Central memory CD8-positive, alpha-beta T cell (primary cell): Measurements from ENCODE around the gene MICU1.
"Not testable (repeated sequence)": the region's sequence is repeated elsewhere in the genome, so short reads cannot be mapped to it uniquely, and the experiment has no call there.

Source experiments
- ATAC-seq: fragments of 150-1000 bp; cut with Tn5 transposase; replicated peaks from 2 replicates; pipeline ENCODE4 v1.10.0; 2022; ENCODE audit warnings: mild to moderate bottlenecking, moderate FRiP score, moderate number of reproducible peaks; ENCODE audit not compliant: poor library complexity, severe bottlenecking; ENCODE audit errors: extremely low read depth
- DNase-seq, 2 donors: peaks; one replicate each; pipeline ENCODE4 v3.0.0; 2021; ENCODE audit warnings: low spot score in 2 of 2
- H3K27ac Mint-ChIP-seq: one replicate; pipeline ENCODE4 v1.8.0; 2022; ENCODE audit warnings: low read depth, mild to moderate bottlenecking, moderate library complexity, mixed read lengths
- H3K27me3 Mint-ChIP-seq: one replicate; pipeline ENCODE4 v1.8.0; 2022; ENCODE audit warnings: mixed read lengths
- H3K36me3 Mint-ChIP-seq: one replicate; pipeline ENCODE4 v1.8.0; 2022; ENCODE audit warnings: mild to moderate bottlenecking, moderate library complexity, mixed read lengths; ENCODE audit not compliant: insufficient read depth
- H3K4me1 Mint-ChIP-seq: one replicate; pipeline ENCODE4 v1.8.0; 2022; ENCODE audit warnings: mixed read lengths
- H3K4me3 Mint-ChIP-seq: one replicate; pipeline ENCODE4 v1.8.0; 2022; ENCODE audit warnings: mild to moderate bottlenecking, moderate library complexity, mixed read lengths
- H3K9me3 Mint-ChIP-seq: one replicate; pipeline ENCODE4 v1.8.0; 2022; ENCODE audit warnings: mixed read lengths

MICU1 gene

GRCh38 chr10:72480861-72481260, 145.0 kb downstream of the MICU1 start:
- Mint-ChIP-seq H3K4me1 (no peaks in the 10 kb centered on the region), H3K36me3 (peaks cover 5% of the 10 kb centered on the region), H3K27ac (no peak overlapping the region), H3K4me3 (no peak overlapping the region), H3K27me3 (no peaks in the 10 kb centered on the region), H3K9me3 (no peaks in the 10 kb centered on the region)
- ATAC-seq (no peak), DNase-seq (no peak)

- Mint-ChIP-seq H3K27ac (no peak overlapping the region), H3K4me1 (no peaks in the 10 kb centered on the region), H3K9me3 (no peaks in the 10 kb centered on the region), H3K27me3 (no peaks in the 10 kb centered on the region), H3K4me3 (no peak overlapping the region), H3K36me3 (peaks cover 23% of the 10 kb centered on the region)
- DNase-seq (no peak), ATAC-seq (no peak)
Measured at GRCh38 chr10:72477463-72477862, 148.4 kb downstream of the MICU1 start.

- Mint-ChIP-seq H3K27ac (no peak overlapping the region), H3K27me3 (no peaks in the 10 kb centered on the region), H3K4me1 (no peaks in the 10 kb centered on the region), H3K36me3 (peaks cover 26% of the 10 kb centered on the region), H3K9me3 (no peaks in the 10 kb centered on the region), H3K4me3 (no peak overlapping the region)
- ATAC-seq (no peak), DNase-seq (no peak)
Measured at GRCh38 chr10:72472306-72472705, 153.6 kb downstream of the MICU1 start.

GRCh38 chr10:72470666-72471065, 155.2 kb downstream of the MICU1 start:
- Mint-ChIP-seq H3K27ac (no peak overlapping the region), H3K4me3 (no peak overlapping the region), H3K4me1 (no peaks in the 10 kb centered on the region), H3K36me3 (peaks cover 20% of the 10 kb centered on the region), H3K27me3 (no peaks in the 10 kb centered on the region), H3K9me3 (no peaks in the 10 kb centered on the region)
- DNase-seq, result no peak
- no peak for ATAC-seq

- not testable (repeated sequence) for H3K4me3 Mint-ChIP-seq, H3K36me3 Mint-ChIP-seq, ATAC-seq, H3K9me3 Mint-ChIP-seq, H3K4me1 Mint-ChIP-seq, DNase-seq, H3K27me3 Mint-ChIP-seq, H3K27ac Mint-ChIP-seq
Measured at GRCh38 chr10:72467064-72467463, 158.8 kb downstream of the MICU1 start.

- peaks cover 11% of the 10 kb centered on the region for H3K36me3 Mint-ChIP-seq
- no peak overlapping the region for H3K27ac Mint-ChIP-seq
- H3K9me3 Mint-ChIP-seq, result no peaks in the 10 kb centered on the region
- no peak overlapping the region for H3K4me3 Mint-ChIP-seq
- no peak for DNase-seq
- no peaks in the 10 kb centered on the region for H3K27me3 Mint-ChIP-seq
- H3K4me1 Mint-ChIP-seq, result no peaks in the 10 kb centered on the region
- no peak for ATAC-seq
Measured at GRCh38 chr10:72466018-72466417, 159.9 kb downstream of the MICU1 start.

GRCh38 chr10:72464438-72464837, 161.4 kb downstream of the MICU1 start:
- Mint-ChIP-seq H3K4me3 (no peak overlapping the region), H3K9me3 (no peaks in the 10 kb centered on the region), H3K27me3 (no peaks in the 10 kb centered on the region), H3K36me3 (peaks cover 11% of the 10 kb centered on the region), H3K27ac (no peak overlapping the region), H3K4me1 (no peaks in the 10 kb centered on the region)
- DNase-seq (no peak), ATAC-seq (no peak)

- Mint-ChIP-seq H3K4me3 (no peak overlapping the region), H3K9me3 (no peaks in the 10 kb centered on the region), H3K27ac (no peak overlapping the region), H3K4me1 (no peaks in the 10 kb centered on the region), H3K36me3 (peaks cover 10% of the 10 kb centered on the region), H3K27me3 (no peaks in the 10 kb centered on the region)
- no peak for DNase-seq
- no peak for ATAC-seq
Measured at GRCh38 chr10:72462261-72462660, 163.6 kb downstream of the MICU1 start.

- H3K4me1 Mint-ChIP-seq, result no peaks in the 10 kb centered on the region
- H3K4me3 Mint-ChIP-seq, result no peak overlapping the region
- no peaks in the 10 kb centered on the region for H3K27me3 Mint-ChIP-seq
- no peak overlapping the region for H3K27ac Mint-ChIP-seq
- ATAC-seq (no peak), DNase-seq (no peak)
- peaks cover 10% of the 10 kb centered on the region for H3K36me3 Mint-ChIP-seq
- H3K9me3 Mint-ChIP-seq, result no peaks in the 10 kb centered on the region
Measured at GRCh38 chr10:72461085-72461484, 164.8 kb downstream of the MICU1 start.

- DNase-seq (no peak), ATAC-seq (no peak)
- Mint-ChIP-seq H3K27ac (no peak overlapping the region), H3K4me3 (no peak overlapping the region), H3K4me1 (no peaks in the 10 kb centered on the region), H3K9me3 (no peaks in the 10 kb centered on the region), H3K27me3 (no peaks in the 10 kb centered on the region), H3K36me3 (peaks cover 10% of the 10 kb centered on the region)
Measured at GRCh38 chr10:72460284-72460876, 165.5 kb downstream of the MICU1 start.

- no peak overlapping the region for H3K27ac Mint-ChIP-seq
- peaks cover 10% of the 10 kb centered on the region for H3K36me3 Mint-ChIP-seq
- ATAC-seq, result no peak
- H3K9me3 Mint-ChIP-seq, result no peaks in the 10 kb centered on the region
- no peak for DNase-seq
- H3K27me3 Mint-ChIP-seq, result no peaks in the 10 kb centered on the region
- H3K4me1 Mint-ChIP-seq, result no peaks in the 10 kb centered on the region
- H3K4me3 Mint-ChIP-seq, result no peak overlapping the region
Measured at GRCh38 chr10:72459301-72459700, 166.6 kb downstream of the MICU1 start.

GRCh38 chr10:72455889-72456595, 169.8 kb downstream of the MICU1 start:
- ATAC-seq (no peak), DNase-seq (no peak)
- no peaks in the 10 kb centered on the region for H3K9me3 Mint-ChIP-seq
- H3K27me3 Mint-ChIP-seq, result no peaks in the 10 kb centered on the region
- no peak overlapping the region for H3K4me3 Mint-ChIP-seq
- H3K27ac Mint-ChIP-seq, result no peak overlapping the region
- H3K4me1 Mint-ChIP-seq, result no peaks in the 10 kb centered on the region
- peaks cover 3% of the 10 kb centered on the region for H3K36me3 Mint-ChIP-seq

GRCh38 chr10:72449941-72450441, 175.9 kb downstream of the MICU1 start:
- Mint-ChIP-seq H3K27me3 (no peaks in the 10 kb centered on the region), H3K9me3 (no peaks in the 10 kb centered on the region), H3K4me1 (no peaks in the 10 kb centered on the region), H3K36me3 (no peaks in the 10 kb centered on the region), H3K27ac (no peak overlapping the region), H3K4me3 (no peak overlapping the region)
- no peak for ATAC-seq
- DNase-seq, result no peak
